HG03280 (cell line): Measurements from ENCODE around the gene DLX1.
"Not testable (repeated sequence)": the region's sequence is repeated elsewhere in the genome, so short reads cannot be mapped to it uniquely, and the experiment has no call there.

Experiments used
- ATAC-seq: cut with Tn5 transposase; IDR thresholded peaks from one replicate; pipeline ENCODE4 v1.9.1; 2021; ENCODE audit warnings: mild to moderate bottlenecking, moderate library complexity; ENCODE audit not compliant: unreplicated experiment

The DLX1 gene

DNA sequence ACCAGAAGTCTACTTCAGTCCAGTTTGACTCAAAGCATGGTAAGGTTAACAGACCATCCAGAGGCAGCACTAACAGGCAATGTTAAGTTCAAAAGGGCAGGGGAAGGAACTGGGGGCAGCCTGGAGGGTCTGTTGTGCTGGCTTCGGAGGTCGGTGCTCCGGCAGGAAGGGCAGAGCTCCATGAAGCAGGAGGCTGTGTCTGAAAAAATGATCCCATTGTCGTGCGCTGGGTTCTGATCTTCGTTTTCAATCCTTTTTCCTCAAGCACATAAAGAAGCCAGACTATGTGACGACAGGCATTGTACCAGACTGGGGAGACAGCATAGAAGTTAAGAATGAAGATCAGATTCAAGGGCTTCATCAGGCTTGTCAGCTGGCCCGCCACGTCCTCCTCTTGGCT, 21.9 kb upstream of the DLX1 start:
- ATAC-seq: no peak

DNA sequence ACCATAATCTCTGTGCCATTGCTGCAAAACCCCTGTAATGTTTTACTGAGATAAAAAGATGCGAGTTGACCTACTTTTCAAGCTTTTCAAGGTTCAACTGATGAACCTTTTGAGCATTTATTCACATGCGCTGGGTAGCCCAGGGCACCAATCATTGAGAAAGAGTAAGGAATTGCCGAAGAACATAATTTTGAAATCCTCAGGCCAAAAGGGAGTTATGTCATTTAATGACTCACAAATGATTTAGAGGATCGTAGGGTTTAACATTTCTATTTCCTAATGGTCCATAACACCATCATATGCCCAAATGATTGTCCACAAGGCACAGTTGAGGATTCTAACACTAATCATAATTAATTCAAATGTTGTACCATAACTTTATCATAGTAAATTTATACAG, 20.2 kb upstream of the DLX1 start:
- no peak for ATAC-seq

DNA sequence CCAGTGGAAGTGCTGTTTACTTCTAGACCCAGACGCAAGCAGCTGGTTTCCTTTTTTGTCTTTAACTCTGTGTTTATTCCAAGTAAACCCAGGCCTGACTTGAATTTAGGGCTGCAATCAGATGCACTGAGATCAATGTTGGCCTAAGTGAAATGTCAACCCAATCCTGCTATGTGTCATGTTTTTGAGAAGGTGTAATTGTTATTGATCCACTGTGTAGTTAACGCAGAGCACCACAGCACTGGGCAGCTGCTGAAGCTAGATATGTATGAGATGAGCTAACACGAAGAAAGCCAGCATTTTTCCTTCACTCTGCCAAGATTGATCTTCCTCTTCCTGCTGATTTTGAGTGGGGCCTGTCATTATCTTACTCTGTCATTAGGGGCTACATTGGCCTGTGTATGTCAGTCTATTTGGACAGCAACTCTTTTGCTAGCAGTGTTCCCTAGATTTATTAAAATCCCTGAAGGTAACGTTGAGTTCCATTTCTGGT, 18.9 kb upstream of the DLX1 start:
- no peak for ATAC-seq

DNA sequence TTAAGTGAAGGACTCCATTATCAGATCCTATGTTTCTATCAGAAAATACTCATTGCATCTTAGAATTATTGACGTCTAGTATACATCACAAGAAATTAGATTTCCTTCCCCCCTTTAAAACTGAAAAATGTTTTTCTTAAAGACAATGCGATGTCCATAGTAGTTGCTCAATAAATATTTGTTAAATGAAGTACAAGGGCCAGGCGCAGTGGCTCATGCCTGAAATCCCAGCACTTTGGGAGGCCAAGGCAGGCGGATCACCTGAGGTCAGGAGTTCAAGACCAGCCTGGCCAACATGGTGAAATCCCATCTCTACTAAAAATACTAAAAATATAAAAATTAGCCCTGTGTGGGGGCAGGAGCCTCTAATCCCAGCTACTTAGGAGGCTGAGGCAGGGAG, 17.4 kb upstream of the DLX1 start:
- ATAC-seq: not testable (repeated sequence)

DNA sequence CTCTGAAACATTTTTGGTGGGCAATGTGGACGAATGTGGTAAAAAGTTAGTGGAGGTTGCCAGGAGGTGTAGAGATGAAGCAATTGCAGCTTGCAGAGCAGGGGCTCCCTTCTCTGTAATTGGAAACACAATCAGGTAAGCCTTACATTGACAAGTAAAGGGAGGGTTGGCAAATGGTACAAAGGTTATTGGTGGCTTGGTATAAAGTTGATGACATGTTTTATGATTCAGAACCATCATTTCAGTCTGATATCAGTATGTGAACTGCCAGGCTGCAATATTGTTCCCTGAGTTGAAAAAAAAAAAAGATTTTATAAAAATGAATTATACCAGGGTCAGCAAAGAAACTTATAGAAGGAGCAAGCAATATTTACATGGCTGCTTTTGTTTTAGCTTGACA, 14.4 kb upstream of the DLX1 start:
- ATAC-seq: no peak

DNA sequence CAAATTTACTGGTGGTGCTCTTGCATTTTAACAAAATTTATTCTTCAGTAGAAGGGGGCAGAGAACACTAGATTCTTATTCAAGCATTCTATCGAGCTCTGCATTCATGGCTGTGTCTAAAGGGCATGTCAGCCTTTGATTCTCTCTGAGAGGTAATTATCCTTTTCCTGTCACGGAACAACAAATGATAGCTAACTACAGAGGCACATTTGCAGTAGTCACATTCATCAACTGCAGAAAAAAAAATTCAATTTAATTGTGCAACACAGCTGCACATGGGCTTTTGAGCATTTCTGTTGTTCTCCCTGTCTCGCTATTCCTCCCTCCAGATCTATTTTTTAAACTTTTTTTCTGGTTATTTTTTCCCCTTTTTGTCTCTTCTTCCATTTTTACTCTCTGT, 13.0 kb upstream of the DLX1 start:
- ATAC-seq: no peak

DNA sequence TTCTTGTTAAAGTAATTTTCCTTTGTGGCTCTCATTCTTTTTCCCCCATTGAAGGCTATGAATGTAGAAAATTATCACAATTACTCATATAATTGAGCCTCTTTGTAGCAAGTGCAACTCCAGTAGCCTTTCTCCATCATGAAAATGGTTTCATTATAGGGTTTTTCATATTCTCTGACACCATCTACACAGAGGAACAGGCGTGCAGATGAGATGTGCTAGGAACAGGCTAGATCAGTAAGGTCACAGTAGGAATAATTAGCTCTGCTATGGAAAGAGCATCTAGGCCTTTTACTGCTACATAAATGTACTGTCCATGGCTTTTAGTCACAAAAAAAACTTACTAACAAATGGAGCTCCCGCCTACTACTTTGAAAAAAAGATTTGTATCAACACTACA, 12.6 kb upstream of the DLX1 start:
- no peak for ATAC-seq

DNA sequence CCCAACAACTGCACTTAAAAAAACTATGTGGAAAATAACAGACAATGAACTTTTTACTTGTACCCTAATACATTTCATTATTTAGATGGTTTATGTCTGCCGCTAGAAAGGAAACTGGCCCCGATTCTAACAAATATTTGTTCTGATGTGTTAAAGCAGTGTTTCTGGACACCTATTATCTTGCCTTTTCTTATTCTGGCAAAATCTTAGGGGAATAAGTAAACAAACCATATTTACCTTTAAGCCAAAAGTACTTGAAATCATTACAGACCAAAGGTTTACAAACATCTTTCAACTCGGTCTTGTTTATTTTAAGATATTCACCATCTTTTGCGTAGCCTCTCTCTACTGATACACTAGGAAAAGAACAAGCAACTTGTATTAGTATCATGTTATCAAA, 11.8 kb upstream of the DLX1 start:
- ATAC-seq: no peak

DNA sequence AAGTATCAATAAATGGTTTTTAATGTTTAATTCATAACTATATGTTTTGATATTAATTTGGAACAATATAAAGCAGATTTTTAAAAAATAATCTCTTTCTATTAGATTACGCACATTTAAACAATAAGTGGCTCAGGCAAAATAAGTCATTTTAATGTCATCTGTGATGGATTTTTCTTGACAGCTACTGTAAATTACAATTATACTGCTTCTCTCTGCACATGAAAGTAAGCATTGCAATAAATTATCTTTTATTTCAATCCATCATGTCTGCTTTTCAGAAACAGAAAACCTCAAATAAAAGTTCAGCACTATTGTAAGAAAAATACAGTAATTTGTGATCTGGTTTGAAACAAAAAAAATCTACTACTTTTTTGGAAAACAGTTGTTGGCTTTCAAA, 11.1 kb upstream of the DLX1 start:
- no peak for ATAC-seq

DNA sequence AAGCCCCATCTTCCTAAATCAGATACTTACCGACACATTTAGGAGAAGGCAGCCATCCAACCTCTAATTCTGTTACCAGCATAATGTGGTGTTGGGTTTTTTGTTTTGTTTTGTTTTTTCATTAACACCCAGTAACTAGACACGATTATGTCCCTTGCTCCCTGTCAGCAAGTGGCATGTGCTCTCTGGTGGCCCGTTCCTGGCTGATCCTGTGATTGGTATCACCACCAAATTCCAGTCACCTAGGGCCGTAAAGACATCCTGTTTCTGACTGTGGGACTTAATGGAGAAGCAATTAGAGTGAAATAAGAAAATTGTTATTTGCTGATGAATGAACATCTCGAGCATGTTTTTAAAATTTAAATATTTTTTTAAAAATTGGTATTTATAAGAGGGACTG, 5.9 kb upstream of the DLX1 start:
- no peak for ATAC-seq

DNA sequence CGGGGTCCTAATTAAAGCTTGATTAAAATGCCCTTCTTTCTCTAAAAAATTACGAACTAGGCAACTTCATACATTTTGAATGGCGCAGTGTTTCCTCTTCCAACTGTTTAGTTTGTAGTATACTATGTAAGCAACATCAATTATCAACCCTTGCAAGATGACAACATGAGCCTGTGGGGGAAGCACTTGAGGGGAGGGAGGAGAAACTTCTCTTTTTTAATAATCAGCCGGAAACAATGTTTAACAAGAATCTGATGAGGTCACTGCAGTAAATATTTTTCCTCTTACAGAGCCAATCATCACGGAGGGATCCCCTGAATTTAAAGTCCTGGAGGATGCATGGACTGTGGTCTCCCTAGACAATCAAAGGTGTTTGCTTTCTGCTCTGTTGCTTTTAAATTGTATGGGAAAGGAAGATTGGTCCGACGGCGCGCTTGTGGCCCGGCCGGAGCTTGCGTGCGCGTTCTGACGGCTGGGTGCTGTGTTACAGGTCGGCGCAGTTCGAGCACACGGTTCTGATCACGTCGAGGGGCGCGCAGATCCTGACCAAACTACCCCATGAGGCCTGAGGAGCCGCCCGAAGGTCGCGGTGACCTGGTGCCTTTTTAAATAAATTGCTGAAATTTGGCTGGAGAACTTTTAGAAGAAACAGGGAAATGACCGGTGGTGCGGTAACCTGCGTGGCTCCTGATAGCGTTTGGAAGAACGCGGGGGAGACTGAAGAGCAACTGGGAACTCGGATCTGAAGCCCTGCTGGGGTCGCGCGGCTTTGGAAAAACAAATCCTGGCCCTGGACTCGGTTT, 5.3 kb upstream of the DLX1 start:
- ATAC-seq: no peak

DNA sequence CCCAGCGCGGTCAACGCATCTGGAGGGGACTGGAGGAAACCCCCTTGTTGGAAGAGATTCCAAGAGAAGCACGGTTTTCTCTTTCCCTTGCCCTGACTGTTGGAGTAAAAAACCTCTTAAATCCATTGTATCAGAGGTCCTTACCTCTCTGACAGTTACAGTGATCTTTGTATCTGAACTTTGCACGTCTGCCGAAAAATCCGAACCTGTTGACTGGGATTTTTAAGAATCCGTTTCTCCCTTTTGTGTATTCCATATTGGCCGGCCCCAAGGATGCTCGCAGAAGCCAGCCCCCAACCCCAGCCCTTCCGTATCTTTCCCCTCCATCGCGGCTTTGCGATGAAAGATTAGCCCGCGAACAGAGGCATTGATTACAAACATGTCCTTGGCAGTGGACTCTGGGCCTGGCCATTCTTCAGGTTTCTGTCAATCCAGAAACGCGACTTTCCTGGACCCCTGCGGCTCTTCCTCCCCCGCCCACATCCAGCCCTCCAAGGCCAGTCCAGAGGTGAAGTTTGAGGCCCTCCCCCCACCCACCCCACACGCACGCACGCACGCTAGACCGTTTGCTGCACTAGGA, 4.6 kb upstream of the DLX1 start:
- ATAC-seq: no peak

DNA sequence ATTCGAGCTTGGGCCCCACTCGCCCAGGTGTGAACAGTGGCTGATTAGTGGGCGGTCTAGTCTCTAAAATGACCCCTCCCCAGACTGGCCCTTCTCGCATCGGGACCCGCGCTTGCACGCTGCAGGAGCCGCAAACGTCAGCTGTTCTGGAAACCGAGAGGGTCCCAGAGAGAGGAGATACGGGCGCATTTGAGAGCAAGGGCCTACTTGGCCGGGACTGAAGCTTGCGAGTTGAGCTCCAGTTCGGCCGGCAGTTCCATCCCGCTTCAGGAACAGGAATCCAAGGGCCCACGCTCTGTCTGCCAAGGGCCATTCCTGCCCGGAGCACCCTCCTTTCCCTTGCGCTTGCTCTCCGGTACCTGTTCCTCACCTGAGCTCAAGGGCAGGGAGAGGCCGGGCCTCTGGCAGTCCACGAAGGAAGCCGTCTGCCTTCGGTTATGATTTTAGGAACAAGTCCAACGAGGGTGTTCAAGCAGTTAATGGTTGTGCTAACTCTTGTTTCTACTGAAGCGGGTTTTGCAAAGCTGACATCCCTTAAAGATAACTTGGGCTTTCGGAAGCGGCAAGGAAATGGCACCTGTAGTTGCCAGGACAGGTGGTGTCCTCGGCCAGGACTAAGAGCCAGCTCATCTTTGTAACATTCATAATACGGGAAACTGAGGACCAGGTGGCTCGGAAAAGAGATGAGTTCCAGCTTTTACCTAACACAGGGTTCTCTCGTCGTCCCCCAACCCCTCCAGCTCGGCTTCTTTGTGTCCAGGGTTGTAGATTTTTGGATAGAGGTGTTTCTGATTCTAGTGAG, 3.9 kb upstream of the DLX1 start:
- no peak for ATAC-seq

DNA sequence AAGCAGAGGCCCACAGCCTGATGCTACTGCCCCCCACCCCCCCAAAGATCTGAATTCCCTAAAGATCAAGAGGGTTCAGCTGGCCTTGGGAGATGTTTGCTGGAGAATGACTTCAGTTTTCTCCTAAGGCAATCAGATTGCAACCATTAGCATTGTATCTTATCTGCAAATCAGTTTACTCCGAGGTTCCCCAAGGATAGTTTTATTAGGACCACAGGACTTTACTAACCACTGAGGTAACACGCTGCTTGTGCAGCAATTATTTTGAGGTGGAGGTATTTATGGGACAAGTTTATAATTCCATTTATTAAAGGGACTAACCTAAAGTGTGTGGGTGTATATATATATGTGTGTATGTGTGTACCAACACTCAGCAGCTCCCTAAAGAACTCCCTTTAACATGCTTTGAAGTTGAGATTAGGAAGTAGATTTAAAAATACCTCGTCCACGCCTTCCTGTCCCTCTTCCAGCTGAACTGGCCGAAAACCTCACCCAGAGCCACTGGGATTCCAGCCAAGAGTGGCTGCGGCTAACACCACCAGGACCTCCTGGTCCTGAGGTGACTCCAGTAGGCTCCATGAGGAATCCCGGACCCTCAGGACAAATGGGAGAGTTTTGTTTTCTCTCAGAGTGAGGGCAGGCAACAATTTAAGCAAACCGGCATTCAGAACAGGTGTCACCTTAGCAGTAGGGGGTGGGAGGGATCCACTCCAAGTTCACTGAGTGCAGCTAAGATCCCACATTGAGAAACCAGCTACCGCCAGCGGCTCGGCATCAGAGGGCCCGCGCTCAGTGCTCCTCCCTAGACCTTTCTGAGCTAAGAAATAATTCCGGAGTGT, 3.0 kb upstream of the DLX1 start:
- ATAC-seq: no peak

DNA sequence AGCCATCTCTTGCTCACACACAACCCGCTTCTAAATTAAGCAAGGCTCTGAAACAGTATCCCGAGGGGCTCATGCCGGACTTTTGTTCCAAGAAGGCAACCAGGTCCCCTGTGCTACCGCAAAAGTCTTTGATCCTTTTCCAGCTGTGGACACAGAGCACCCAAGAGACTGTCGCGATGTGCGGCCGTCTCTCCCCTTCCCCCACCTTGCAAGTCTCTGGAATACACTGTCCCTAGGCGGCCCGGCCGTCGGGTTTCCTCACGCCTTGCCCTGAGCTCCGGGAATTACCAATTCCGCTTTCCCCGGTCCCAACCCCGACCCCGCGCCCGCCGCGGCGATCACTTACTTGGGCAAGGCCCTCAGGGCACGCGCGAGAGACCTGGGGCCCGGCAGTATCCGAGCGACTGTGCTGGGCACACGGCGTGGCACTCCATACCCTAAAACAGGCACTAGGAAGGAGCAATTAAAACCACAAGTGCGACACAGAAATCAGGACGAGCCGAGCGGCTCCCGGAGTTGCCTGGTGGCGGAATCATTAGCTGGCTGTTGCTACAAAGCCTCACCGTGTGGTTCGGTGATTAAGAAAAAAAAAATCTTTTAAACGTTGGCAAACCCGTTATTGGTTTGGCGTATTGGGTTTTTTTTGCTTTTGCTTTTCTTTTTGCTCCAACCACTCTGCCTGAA, 2.2 kb upstream of the DLX1 start:
- ATAC-seq: no peak

DNA sequence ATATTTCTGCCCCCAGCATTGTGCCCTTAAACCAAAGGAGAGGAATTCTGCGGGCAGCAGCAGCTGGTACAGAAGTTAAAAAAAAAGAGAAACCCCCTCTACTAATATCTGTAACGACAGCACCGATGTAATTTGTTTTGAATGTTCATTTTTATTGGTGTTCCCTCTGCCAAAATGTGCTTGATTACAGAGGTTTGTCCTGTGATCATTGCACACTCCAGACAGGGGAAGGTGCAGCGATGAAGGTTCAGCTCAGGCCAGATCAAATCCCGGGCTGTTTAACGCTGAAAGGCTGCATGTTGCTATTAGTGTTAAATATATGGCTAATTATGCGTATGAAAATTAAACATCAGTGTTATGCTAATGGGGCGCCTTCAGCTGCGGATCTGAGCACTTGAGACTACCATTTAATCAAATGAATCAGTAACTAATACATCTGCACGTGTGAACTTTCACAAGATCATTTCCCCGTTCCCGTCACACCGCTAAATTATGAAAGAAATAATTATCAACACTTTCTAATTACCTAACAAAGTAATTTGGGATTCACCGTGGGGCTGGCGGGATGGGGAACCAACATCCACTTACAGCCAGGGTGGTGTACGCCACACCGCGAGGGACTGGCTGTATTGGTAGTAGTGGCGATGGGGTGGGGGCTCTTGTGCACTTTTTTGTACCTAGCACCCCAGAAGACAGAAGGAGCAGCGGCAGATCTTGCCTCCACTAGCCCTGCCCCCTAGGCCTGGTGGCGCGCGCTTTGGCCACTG, 1.5 kb upstream of the DLX1 start:
- no peak for ATAC-seq

DNA sequence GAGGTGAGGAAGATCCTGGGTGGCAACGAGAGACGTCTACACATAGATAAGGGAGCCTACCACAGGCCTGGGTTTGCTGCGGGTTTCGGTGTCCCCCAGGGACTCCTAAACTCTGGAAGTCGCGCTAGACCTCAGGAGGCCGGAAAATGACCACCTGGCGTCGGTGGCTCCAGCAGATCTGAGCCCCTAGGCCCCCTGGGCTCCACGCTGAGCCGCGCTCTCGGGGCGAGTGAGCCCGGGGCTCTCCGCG, 987 bp upstream of the DLX1 start:
- ATAC-seq: no peak

DNA sequence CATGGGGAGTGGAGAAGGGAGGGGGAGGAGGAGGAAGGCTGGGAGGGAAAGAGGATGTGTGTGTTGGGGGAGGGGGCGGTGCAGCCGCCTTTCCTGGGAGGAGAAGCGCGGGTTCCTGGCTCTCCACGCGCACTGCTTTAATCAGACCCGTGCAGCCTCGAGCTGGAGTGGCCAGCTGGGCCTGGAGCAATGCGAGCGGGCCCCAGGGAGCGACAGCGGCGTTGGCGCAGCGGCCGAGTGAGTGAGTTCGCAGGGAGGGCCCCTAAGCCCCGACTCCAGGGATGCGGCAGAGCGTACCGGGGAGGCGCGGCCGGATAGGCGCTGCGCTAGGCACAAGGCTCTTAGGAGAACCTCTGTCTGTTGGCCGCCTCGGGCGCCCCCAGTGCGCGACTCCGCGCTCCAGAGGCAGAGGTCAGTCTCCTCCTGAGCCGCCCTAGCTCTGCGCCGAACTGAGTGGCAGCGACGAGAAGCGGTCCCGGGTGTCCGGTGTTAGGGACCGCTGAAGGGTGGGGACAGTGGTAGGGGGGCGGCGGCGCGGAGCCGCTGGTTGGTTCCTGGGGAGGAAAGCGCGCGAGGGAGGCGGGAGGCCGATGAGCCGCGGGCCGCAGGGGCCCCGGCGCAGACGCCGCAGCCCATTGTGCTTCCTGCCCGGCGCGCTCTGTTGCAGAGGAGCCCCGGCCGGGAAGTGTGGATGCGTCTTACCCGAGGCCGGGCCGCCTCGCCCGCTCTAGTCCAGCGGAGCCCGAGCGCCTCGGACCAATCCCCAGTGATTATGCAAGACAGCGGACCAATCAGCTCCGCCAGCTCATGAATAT, 455 bp upstream of the DLX1 start:
- ATAC-seq: peak; percentile 88
